ENCODE data around the gene MYO1E.
"Not testable (repeated sequence)": the region's sequence is repeated elsewhere in the genome, so short reads cannot be mapped to it uniquely, and the experiment has no call there.

Gene MYO1E

GRCh38 chr15:59350421-59350732 is 22.3 kb downstream of the MYO1E start:
- DNase-seq (ENCODE audit: low spot score), result no peak

GRCh38 chr15:59349680-59350420 is 22.8 kb downstream of the MYO1E start:
- no peak for DNase-seq (ENCODE audit: low spot score)

- DNase-seq (ENCODE audit: low spot score), result no peak
Measured at GRCh38 chr15:59347915-59348314, 24.8 kb downstream of the MYO1E start.

- no peak for DNase-seq (ENCODE audit: low spot score)
Measured at GRCh38 chr15:59346951-59347350, 25.7 kb downstream of the MYO1E start.

GRCh38 chr15:59345326-59345725 is 27.3 kb downstream of the MYO1E start:
- no peak for DNase-seq (ENCODE audit: low spot score)

GRCh38 chr15:59344311-59344710 is 28.4 kb downstream of the MYO1E start:
- DNase-seq (ENCODE audit: low spot score), result no peak

GRCh38 chr15:59340325-59340724 is 32.3 kb downstream of the MYO1E start:
- DNase-seq (ENCODE audit: low spot score), result no peak

GRCh38 chr15:59339252-59339672 is 33.4 kb downstream of the MYO1E start:
- no peak for DNase-seq (ENCODE audit: low spot score)

GRCh38 chr15:59338414-59338813 is 34.3 kb downstream of the MYO1E start:
- no peak for DNase-seq (ENCODE audit: low spot score)

GRCh38 chr15:59336725-59337124 is 35.9 kb downstream of the MYO1E start:
- not testable (repeated sequence) for DNase-seq (ENCODE audit: low spot score)

- DNase-seq (ENCODE audit: low spot score), result no peak
Measured at GRCh38 chr15:59335207-59335786, 37.4 kb downstream of the MYO1E start.

GRCh38 chr15:59334076-59334415 is 38.6 kb downstream of the MYO1E start:
- no peak for DNase-seq (ENCODE audit: low spot score)

GRCh38 chr15:59333401-59334075 is 39.1 kb downstream of the MYO1E start:
- no peak for DNase-seq (ENCODE audit: low spot score)

GRCh38 chr15:59332009-59332408 is 40.7 kb downstream of the MYO1E start:
- no peak for DNase-seq (ENCODE audit: low spot score)

GRCh38 chr15:59330649-59331048 is 42.0 kb downstream of the MYO1E start:
- no peak for DNase-seq (ENCODE audit: low spot score)

- DNase-seq (ENCODE audit: low spot score), result no peak
Measured at GRCh38 chr15:59329570-59330350, 42.9 kb downstream of the MYO1E start.

- DNase-seq (ENCODE audit: low spot score), result no peak
Measured at GRCh38 chr15:59329091-59329490, 43.6 kb downstream of the MYO1E start.

GRCh38 chr15:59327942-59328341 is 44.7 kb downstream of the MYO1E start:
- DNase-seq (ENCODE audit: low spot score), result no peak

- no peak for DNase-seq (ENCODE audit: low spot score)
Measured at GRCh38 chr15:59326856-59327255, 45.8 kb downstream of the MYO1E start.

- no peak for DNase-seq (ENCODE audit: low spot score)
Measured at GRCh38 chr15:59322056-59322759, 50.5 kb downstream of the MYO1E start.

- DNase-seq (ENCODE audit: low spot score), result no peak
Measured at GRCh38 chr15:59321000-59321689, 51.5 kb downstream of the MYO1E start.

- no peak for DNase-seq (ENCODE audit: low spot score)
Measured at GRCh38 chr15:59317211-59317610, 55.5 kb downstream of the MYO1E start.
